ENCODE results near the gene C20orf96.
A peak's percentile ranks its signal among the peaks of the same experiment; 100 is the strongest.

C20orf96 gene

DNA sequence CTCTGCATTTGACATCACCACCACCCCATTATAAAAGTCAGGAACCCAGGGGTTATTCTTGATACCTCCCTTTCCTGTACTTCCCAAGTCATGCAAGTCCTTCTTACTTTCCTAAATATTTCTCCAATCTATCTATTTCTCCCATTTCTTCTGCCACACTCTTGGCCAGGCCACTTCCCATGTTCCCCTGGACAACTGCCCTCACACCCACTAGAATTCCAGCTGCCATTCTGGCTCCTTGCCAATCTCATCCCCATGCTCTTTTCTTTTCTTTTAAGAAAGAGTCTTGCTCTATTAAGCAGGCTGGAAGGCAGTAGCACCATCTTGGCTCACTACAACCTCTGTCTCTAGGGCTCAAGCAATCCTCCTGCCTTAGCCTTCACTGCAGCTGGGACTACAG lies 17.8 kb downstream of the C20orf96 start:
- TF ChIP-seq, protein P1, sequence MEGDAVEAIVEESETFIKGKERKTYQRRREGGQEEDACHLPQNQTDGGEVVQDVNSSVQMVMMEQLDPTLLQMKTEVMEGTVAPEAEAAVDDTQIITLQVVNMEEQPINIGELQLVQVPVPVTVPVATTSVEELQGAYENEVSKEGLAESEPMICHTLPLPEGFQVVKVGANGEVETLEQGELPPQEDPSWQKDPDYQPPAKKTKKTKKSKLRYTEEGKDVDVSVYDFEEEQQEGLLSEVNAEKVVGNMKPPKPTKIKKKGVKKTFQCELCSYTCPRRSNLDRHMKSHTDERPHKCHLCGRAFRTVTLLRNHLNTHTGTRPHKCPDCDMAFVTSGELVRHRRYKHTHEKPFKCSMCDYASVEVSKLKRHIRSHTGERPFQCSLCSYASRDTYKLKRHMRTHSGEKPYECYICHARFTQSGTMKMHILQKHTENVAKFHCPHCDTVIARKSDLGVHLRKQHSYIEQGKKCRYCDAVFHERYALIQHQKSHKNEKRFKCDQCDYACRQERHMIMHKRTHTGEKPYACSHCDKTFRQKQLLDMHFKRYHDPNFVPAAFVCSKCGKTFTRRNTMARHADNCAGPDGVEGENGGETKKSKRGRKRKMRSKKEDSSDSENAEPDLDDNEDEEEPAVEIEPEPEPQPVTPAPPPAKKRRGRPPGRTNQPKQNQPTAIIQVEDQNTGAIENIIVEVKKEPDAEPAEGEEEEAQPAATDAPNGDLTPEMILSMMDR (IDR thresholded peaks at IDR 0.05; ENCODE audit: low read length, missing control alignments): no peak
- peak; percentile 22 for DNase-seq (ENCODE audit: low read depth)
- H3K4me3 ChIP-seq (replicated peaks; ENCODE audit: low read depth, low read length): no peak overlapping the region

GRCh38 chr20:271528-271927 lies 19.0 kb downstream of the C20orf96 start:
- no peak for DNase-seq (ENCODE audit: low read depth)
- H3K4me3 ChIP-seq (replicated peaks; ENCODE audit: low read depth, low read length): no peak overlapping the region
- TF ChIP-seq, protein P1 (IDR thresholded peaks at IDR 0.05; ENCODE audit: low read length, missing control alignments): no peak

DNA sequence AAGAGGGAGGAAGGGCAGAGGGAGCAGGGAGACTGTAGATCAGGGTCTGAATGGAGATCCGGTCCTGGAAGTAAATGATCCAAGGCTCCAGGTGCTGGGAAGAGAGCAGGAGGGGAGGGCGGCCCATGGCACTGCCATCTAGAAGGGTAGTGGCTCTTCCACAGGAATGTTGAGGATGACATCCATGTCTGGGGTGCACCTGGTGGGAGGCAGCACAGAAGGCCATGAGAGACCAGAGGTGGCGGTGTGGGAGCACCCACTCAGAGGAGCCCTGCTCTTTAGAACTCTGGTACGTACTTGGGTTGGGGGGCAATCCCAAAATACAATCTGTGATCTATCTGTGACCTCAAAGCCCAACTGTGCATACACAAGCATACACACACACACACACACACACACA lies 19.5 kb downstream of the C20orf96 start:
- TF ChIP-seq, protein P1 (IDR thresholded peaks at IDR 0.05; ENCODE audit: low read length, missing control alignments): no peak
- no peak overlapping the region for H3K4me3 ChIP-seq (replicated peaks; ENCODE audit: low read depth, low read length)
- no peak for DNase-seq (ENCODE audit: low read depth)

DNA sequence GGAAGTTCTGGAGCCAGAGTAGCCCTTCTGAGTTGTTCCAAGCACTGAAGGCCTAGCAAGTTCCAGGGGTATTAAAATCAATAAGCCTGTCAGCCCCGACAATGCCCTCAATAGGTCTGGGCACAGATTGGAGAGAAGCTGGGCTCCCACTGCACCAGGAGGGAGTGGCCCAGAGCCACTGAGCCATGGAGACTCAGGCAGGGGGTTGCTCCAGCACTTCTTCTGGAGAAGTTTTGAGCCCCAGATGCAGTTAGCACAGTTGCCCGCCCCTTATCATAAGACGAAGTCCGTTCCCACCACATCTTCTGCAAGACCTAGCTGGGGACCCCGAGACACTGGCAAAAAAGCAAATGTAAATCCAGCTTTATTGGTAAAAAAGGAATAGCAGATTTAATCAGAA lies 20.0 kb downstream of the C20orf96 start:
- DNase-seq (ENCODE audit: low read depth): no peak
- H3K4me3 ChIP-seq (replicated peaks; ENCODE audit: low read depth, low read length): no peak overlapping the region
- TF ChIP-seq, protein P1 (IDR thresholded peaks at IDR 0.05; ENCODE audit: low read length, missing control alignments): no peak

GRCh38 chr20:266596-267562 lies 23.7 kb downstream of the C20orf96 start:
- peak; percentile 81 for DNase-seq (ENCODE audit: low read depth)
- peak overlapping the region; percentile 59 for H3K4me3 ChIP-seq (replicated peaks; ENCODE audit: low read depth, low read length)
- TF ChIP-seq, protein P1 (IDR thresholded peaks at IDR 0.05; ENCODE audit: low read length, missing control alignments): peak; percentile 84

- TF ChIP-seq, protein P1 (IDR thresholded peaks at IDR 0.05; ENCODE audit: low read length, missing control alignments): no peak
- no peak for DNase-seq (ENCODE audit: low read depth)
- no peak overlapping the region for H3K4me3 ChIP-seq (replicated peaks; ENCODE audit: low read depth, low read length)
These were observed 26.8 kb downstream of the C20orf96 start for GRCh38 chr20:263701-264100.
